B cell (primary cell): Measurements from ENCODE around the gene EDN1. TPM values are rescaled to one million over a fixed set of nuclear protein-coding genes. Genes with fewer than 3 reads are reported as not detected.

ENCODE experiments used
- ATAC-seq: fragments of 200-7000 bp; cut with Tn5 transposase; one replicate; pipeline ENCODE4 v1.10.0; 2021; ENCODE audit warnings: low read depth, mild to moderate bottlenecking, moderate number of reproducible peaks, moderate library complexity
- CTCF ChIA-PET: fragments of 350-600 bp; sonication (Branson Sonifier 250); formaldehyde crosslinking; loops from one replicate; lab custom pipeline; 2021; ENCODE audit warnings: antibody characterized with exemption, inconsistent platforms; lab: Charles Lee
- POLR2A ChIA-PET: fragments of 350-600 bp; sonication (Branson Sonifier 250); formaldehyde crosslinking; loops from one replicate; lab custom pipeline; 2021; ENCODE audit warnings: antibody characterized with exemption; lab: Charles Lee
- DNase-seq: peaks from one replicate; pipeline ENCODE4 v3.0.0; 2013
- H2AFZ ChIP-seq: 2 replicates; pipeline ENCODE4 v1.6.1; 2012; ENCODE audit warnings: mild to moderate bottlenecking, low read depth, low read length; ENCODE audit not compliant: insufficient read depth, poor library complexity, severe bottlenecking
- H3K27ac ChIP-seq, 2 donors: 1 replicate in 1 of 2; 2 replicates in 1 of 2; pipeline ENCODE4 v1.5.1; 2012 to 2013; ENCODE audit warnings: low read length in 2 of 2, mild to moderate bottlenecking in 2 of 2, moderate library complexity in 1 of 2
- H3K27me3 ChIP-seq, 4 experiments: fragments of 200-600 bp in 1 of 4; sonication (generic) in 1 of 4; replicated peaks in 1 of 4; 1 replicate in 2 of 4; 2 replicates in 2 of 4; pipeline versions ENCODE4 v1.6.1 to v1.7.0; 2013 to 2016; ENCODE audit warnings: low read length in 3 of 4, mild to moderate bottlenecking in 2 of 4, mixed read lengths in 1 of 4, moderate library complexity in 1 of 4; ENCODE audit not compliant: insufficient read depth in 4 of 4, control insufficient read depth in 3 of 4; ENCODE audit errors: control extremely low read depth in 1 of 4
- H3K36me3 ChIP-seq, 2 experiments: replicated peaks in 1 of 2; 1 replicate in 1 of 2; 2 replicates in 1 of 2; pipeline versions ENCODE4 v1.6.1 to v1.7.1; 2013; ENCODE audit warnings: low read length in 1 of 2; ENCODE audit not compliant: insufficient read depth in 2 of 2, control insufficient read depth in 1 of 2; ENCODE audit errors: control extremely low read depth in 1 of 2, extremely low read depth in 1 of 2
- H3K4me1 ChIP-seq, 2 donors: fragments of 200-600 bp in 1 of 2; sonication (generic) in 1 of 2; 1 replicate in 1 of 2; 2 replicates in 1 of 2; pipeline versions ENCODE4 v1.5.1 to v1.6.1; 2013 to 2017; ENCODE audit warnings: low read length in 2 of 2; ENCODE audit not compliant: control insufficient read depth in 2 of 2, insufficient read depth in 2 of 2
- H3K4me2 ChIP-seq: replicated peaks from 2 replicates; pipeline ENCODE3; 2012; ENCODE audit warnings: mild to moderate bottlenecking, low read depth, low read length; ENCODE audit not compliant: poor library complexity, severe bottlenecking
- H3K4me3 ChIP-seq, 5 experiments: fragments of 200-600 bp in 1 of 5; sonication (generic) in 1 of 5; 1 replicate in 3 of 5; 2 replicates in 2 of 5; pipeline versions ENCODE4 v1.5.1 to v1.7.0; 2011 to 2016; ENCODE audit warnings: low read length in 4 of 5, mild to moderate bottlenecking in 4 of 5, low read depth in 2 of 5, control low read depth in 1 of 5, moderate library complexity in 1 of 5; ENCODE audit not compliant: insufficient read depth in 1 of 5; ENCODE audit errors: control extremely low read depth in 1 of 5, extremely low read depth in 1 of 5
- H3K79me2 ChIP-seq: fragments of 200-600 bp; sonication (generic); one replicate; pipeline ENCODE4 v1.6.0; 2016; ENCODE audit warnings: low read length; ENCODE audit not compliant: control insufficient read depth, insufficient read depth
- H3K9ac ChIP-seq: fragments of 200-600 bp; sonication (generic); 2 replicates; pipeline ENCODE4 v1.6.1; 2017; ENCODE audit warnings: mild to moderate bottlenecking, low read length, moderate library complexity
- H3K9me3 ChIP-seq, 3 donors: one replicate each; pipeline versions ENCODE4 v1.6.1 to v1.7.1; 2013; ENCODE audit warnings: low read length in 2 of 3; ENCODE audit not compliant: control insufficient read depth in 2 of 3, insufficient read depth in 1 of 3; ENCODE audit errors: control extremely low read depth in 1 of 3
- H4K20me1 ChIP-seq: 2 replicates; pipeline ENCODE4 v1.6.0; 2012; ENCODE audit warnings: mild to moderate bottlenecking, low read length; ENCODE audit not compliant: insufficient read depth, control insufficient read depth, poor library complexity, severe bottlenecking
- H3K27ac Mint-ChIP-seq: one replicate; pipeline ENCODE4 v1.8.0; 2021; ENCODE audit warnings: mixed read lengths
- H3K27me3 Mint-ChIP-seq: one replicate; pipeline ENCODE4 v1.8.0; 2021; ENCODE audit warnings: mixed read lengths
- H3K4me1 Mint-ChIP-seq: one replicate; pipeline ENCODE4 v1.8.0; 2021; ENCODE audit warnings: mixed read lengths
- H3K4me3 Mint-ChIP-seq: one replicate; pipeline ENCODE4 v1.8.0; 2021; ENCODE audit warnings: mixed read lengths
- H3K9me3 Mint-ChIP-seq: one replicate; pipeline ENCODE4 v1.8.0; 2022; ENCODE audit warnings: mixed read lengths; ENCODE audit not compliant: insufficient read depth
- EZH2 ChIP-seq: IDR thresholded peaks from 2 replicates; pipeline ENCODE4 v1.6.1; 2012; ENCODE audit warnings: borderline replicate concordance, low read depth, mild to moderate bottlenecking, moderate library complexity, low read length; ENCODE audit not compliant: insufficient read depth, poor library complexity, severe bottlenecking
- WGBS: methylation state at CpG from one replicate; pipeline ENCODE4 v1.1.5; 2013; ENCODE audit warnings: missing lambda C conversion rate; ENCODE audit not compliant: insufficient coverage; 5-methylcytosine and 5-hydroxymethylcytosine counted together
- intact Hi-C: fragments of 100-400 bp; cut with micrococcal nuclease; formaldehyde crosslinking; loops from one replicate; pipeline ENCODE4 v1.10.0; 2022
- polyA plus RNA-seq: library from polyadenylated mRNA; depleted of rRNA; stranded (reverse); fragments of >200 nt; gene quantifications from 2 replicates; pipeline ENCODE4 v1.2.3, GENCODE V29; 2012
- total RNA-seq, 2 donors: library from RNA; stranded (reverse); fragments of 120-200 nt in 1 of 2; gene quantifications; 1 replicate in 1 of 2; 2 replicates in 1 of 2; pipeline versions ENCODE4 v1.2.3 to v1.2.4, GENCODE V29; 2013 to 2022
- TF ChIP-seq, protein P1 (sequence below): fragments of 200-600 bp; IDR thresholded peaks from one replicate; pipeline ENCODE4 v1.8.0; 2022; ENCODE audit warnings: antibody characterized with exemption, mild to moderate bottlenecking

EDN1 gene
- total and polyA plus RNA-seq, 2 donors (not counting 1 experiment from before 2014, with no cell fraction given) = 1.4 to 2.1 TPM

DNA sequence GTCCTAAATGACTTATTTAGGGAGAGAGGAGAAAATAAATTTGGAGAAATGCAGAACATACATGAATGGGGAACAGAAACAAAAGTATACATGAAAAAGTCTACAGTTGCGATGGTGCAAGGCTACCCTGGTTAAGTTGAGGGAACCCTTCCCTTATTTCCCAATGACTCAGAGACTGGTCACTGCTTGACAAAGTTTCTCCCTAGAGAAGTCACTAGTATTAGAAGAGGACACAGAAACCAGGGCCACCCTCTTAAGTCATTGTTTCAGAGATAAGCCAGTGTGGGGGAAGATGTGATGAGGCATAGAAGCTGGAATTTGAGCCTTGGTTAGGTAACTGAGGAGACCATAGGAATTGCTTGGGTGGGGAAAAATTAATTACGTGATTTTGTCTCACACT is 24.4 kb upstream of the EDN1 start:
- no peak overlapping the region for H2AFZ ChIP-seq
- ATAC-seq (no peak), DNase-seq (peak; percentile 6)
- no peak overlapping the region for H3K4me3 ChIP-seq
- intact Hi-C loops = no loop called here
- Mint-ChIP-seq H3K4me1 (no peaks in the 10 kb centered on the region), H3K9me3 (peaks cover 3% of the 10 kb centered on the region), H3K27ac (no peak overlapping the region), H3K4me3 (no peak overlapping the region), H3K27me3 (peaks cover 15% of the 10 kb centered on the region)
- H3K36me3 ChIP-seq = no peaks in the 10 kb centered on the region
- H3K9me3 ChIP-seq = peaks cover 0 to 3% (median 0%) of the 10 kb centered on the region in 3 donors
- no peak overlapping the region for H3K9ac ChIP-seq
- no peak overlapping the region for H3K27ac ChIP-seq
- POLR2A ChIA-PET = no interaction called here
- H3K4me1 ChIP-seq = no peaks in the 10 kb centered on the region
- no CpG with 5 or more reads among the region's 2 CpGs for WGBS
- H4K20me1 ChIP-seq = no peaks in the 10 kb centered on the region
- CTCF ChIA-PET = no interaction called here
- TF ChIP-seq, protein P1, sequence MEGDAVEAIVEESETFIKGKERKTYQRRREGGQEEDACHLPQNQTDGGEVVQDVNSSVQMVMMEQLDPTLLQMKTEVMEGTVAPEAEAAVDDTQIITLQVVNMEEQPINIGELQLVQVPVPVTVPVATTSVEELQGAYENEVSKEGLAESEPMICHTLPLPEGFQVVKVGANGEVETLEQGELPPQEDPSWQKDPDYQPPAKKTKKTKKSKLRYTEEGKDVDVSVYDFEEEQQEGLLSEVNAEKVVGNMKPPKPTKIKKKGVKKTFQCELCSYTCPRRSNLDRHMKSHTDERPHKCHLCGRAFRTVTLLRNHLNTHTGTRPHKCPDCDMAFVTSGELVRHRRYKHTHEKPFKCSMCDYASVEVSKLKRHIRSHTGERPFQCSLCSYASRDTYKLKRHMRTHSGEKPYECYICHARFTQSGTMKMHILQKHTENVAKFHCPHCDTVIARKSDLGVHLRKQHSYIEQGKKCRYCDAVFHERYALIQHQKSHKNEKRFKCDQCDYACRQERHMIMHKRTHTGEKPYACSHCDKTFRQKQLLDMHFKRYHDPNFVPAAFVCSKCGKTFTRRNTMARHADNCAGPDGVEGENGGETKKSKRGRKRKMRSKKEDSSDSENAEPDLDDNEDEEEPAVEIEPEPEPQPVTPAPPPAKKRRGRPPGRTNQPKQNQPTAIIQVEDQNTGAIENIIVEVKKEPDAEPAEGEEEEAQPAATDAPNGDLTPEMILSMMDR = no peak
- TF ChIP-seq EZH2 = no peak
- H3K27me3 ChIP-seq = no peaks in the 10 kb centered on the region
- no peak overlapping the region for H3K4me2 ChIP-seq
- H3K79me2 ChIP-seq = no peaks in the 10 kb centered on the region

GRCh38 chr6:12266571-12266970 is 23.6 kb upstream of the EDN1 start:
- POLR2A ChIA-PET = no interaction called here
- H3K4me2 ChIP-seq = no peak overlapping the region
- no peak overlapping the region for H3K27ac ChIP-seq
- H3K36me3 ChIP-seq = no peaks in the 10 kb centered on the region
- peaks cover 11% of the 10 kb centered on the region for H3K27me3 Mint-ChIP-seq
- CTCF ChIA-PET = no interaction called here
- H3K4me1 Mint-ChIP-seq = no peaks in the 10 kb centered on the region
- H2AFZ ChIP-seq = no peak overlapping the region
- no peak overlapping the region for H3K9ac ChIP-seq
- DNase-seq = no peak
- peaks cover 0 to 3% (median 3%) of the 10 kb centered on the region in 3 donors for H3K9me3 ChIP-seq
- H3K4me3 ChIP-seq = no peak overlapping the region
- no peak for TF ChIP-seq EZH2
- TF ChIP-seq, protein P1 = no peak
- H4K20me1 ChIP-seq = no peaks in the 10 kb centered on the region
- H3K79me2 ChIP-seq = no peaks in the 10 kb centered on the region
- intact Hi-C loops = no loop called here
- H3K4me1 ChIP-seq = no peaks in the 10 kb centered on the region
- ATAC-seq = no peak
- no peaks in the 10 kb centered on the region for H3K27me3 ChIP-seq
- WGBS = no CpG with 5 or more reads among the region's 2 CpGs
- H3K4me3 Mint-ChIP-seq = no peak overlapping the region
- H3K9me3 Mint-ChIP-seq = peaks cover 3% of the 10 kb centered on the region
- H3K27ac Mint-ChIP-seq = no peak overlapping the region
